ENCODE data around the gene MYO10. TPM values are rescaled to one million over a fixed set of nuclear protein-coding genes. Genes with fewer than 3 reads are reported as not detected.

Gene MYO10
- polyA plus RNA-seq, 4 donors, result 28.8 to 46.4 (median 40.1) TPM

DNA sequence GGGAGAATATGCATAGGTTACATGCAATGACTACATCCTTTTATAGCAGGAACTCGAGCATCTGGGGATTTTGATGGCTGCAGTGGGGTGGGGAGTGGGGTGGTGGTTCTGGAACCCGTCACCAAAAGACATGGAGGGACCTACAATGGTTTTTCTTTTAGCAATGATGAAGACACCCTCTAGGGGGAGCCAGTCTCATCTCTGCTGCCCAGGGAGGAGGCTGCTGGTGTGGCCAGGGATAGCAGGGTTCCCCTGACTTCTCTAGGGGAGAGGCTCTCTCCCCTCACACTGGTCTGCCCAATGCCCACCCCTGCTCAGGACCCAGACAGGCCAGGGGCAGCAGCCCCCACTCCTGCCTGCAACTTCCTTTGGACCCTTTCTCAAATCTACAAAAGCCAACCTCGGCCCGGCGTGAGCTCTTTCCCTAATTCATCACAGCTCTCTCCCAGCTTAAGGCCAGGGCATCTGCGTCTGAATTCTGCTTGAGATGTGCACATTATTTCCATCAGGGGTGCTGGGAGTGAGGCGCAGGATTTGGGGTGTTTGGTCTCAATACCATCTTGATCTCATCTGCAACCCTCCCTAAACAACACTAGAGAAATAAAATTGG, 245.7 kb downstream of the MYO10 start:
- no peak for DNase-seq (ENCODE audit: low read depth in 4 of 4, low spot score in 3 of 4)

DNA sequence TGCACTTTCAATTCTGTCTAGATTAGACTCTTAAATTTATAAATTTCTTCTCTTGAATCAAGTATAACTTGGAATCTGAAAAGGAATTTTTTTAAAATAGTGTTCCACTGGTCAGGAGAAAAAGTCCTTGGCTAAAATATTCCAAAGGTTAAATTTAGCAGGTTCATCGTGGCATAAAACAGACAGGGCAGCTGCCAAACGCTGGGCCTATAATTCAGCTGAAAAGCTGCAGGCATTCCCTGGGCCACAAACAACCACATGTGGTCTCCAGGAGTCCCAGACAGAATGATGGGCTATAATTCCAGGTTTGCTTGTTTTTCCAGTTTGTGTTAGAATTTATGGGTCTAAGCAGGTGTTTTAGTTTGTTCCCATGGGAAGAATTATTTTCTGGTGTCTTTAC, 248.2 kb downstream of the MYO10 start:
- no peak for DNase-seq (ENCODE audit: low read depth in 4 of 4, low spot score in 3 of 4)

DNA sequence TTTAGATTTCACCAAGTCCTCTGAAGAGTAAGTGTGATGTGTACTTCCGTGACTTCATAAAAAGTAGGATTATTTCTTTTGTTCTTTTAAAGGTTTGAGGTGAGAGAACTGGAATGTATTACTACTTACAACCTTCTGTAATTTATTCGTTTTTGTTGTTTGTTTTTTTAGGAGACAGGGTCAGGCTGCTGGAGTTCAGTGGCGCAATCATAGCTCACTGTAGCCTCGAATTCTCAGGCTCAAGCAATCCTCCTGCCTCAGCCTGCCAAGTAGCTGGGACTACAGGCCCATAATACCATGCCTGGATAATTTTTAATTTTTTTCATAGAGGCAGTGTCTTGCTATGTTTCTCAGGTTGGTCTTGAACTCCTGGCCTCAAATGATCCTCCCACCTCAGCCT, 251.0 kb downstream of the MYO10 start:
- DNase-seq (ENCODE audit: low read depth in 4 of 4, low spot score in 3 of 4), result no peak

DNA sequence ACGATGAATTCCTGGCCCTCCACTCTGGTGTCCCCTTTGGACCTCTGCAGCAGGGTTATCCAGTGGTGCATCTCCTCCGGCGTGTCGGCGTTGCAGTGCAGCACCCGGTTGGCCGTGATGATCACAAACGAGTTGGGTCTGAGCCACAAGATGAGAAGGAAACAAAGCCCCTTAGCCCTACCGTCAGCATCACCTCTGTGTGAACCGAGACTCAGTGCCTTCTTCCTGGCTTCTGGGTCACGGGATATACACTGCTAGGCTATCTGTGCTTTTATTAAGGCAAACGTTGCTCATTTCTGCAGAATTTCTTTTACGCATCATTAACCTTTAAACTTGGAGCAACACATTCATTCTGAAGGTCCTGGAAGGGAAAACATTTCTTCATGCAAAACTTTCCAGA, 254.2 kb downstream of the MYO10 start:
- DNase-seq (ENCODE audit: low read depth in 4 of 4, low spot score in 3 of 4), result no peak

DNA sequence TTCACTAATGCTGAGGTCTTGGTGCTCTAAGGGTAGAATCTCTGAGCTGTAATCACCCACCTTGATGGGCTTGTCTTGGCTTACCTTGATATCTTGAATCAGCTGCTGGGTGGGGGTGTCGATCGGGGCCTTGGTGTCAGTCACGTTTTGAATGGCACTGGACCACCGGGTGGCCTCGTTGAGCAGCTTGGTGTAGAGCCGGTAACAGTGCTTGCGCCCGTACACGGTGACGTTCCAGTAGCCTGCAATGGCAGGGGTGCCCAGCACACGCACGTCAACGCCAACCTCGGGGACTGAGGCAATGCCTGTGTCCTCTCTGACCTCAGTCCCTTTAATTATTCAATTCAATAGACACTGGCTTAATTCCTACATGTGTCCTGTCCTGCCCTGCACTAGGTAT, 256.2 kb downstream of the MYO10 start:
- no peak for DNase-seq (ENCODE audit: low read depth in 4 of 4, low spot score in 3 of 4)

DNA sequence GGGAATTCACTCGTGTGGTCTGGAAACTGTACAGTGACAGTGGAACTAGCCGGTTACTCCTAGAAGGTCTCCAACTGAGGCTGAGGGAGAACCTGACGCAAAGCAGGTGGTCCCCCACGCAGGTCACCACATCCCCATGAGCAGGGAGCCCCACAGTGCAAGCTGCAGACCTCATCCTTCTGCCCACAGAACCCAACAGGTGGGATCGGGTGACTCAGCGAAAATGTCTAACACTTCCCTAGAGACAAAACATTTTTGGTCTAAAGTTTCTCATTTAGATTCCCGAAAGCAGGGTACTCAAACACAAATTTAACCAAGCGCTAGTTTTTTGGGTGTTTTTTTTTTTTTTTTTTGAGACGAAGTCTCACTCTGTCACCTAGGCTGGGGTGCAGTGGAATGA, 256.9 kb downstream of the MYO10 start:
- DNase-seq (ENCODE audit: low read depth in 4 of 4, low spot score in 3 of 4), result no peak

DNA sequence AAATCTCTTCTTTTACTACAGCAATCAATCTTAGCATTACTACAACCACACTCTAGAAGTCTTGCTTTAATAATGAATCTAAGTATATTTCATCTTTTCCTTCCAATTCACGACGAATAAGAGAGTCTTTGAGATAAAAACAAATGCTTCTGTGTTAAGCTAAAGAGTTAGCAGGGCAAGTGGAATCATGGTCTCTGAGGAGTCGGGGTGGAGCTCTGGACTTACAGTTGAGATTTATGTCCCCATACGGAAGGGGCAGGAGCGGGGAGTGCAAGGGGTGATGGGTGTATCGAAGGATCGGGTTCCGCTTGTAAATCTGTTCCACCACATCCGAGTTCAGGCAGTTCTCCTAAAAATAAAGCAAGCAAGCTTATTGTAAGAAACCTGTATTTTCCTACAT, 260.3 kb downstream of the MYO10 start:
- DNase-seq (ENCODE audit: low read depth in 4 of 4, low spot score in 3 of 4), result no peak

DNA sequence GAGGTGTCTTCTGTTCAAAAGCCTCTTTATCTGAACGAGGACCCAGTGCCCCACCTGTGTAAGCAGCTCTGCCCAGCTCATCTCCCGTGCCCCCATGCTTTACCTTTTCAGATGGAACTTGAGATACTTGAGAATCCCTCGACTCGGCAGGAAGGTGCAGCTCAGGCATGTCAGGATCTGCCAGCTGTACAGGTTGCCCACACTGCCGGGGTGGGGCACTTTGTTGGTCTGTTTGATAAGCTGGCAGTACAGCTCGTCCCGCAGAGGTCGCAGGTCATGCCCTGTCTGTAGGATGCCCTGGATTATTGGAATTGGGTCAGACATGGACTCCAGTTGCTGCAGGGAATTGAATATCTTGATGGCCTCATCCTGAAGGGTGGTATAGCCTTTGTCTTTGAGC, 261.3 kb downstream of the MYO10 start:
- DNase-seq (ENCODE audit: low read depth in 4 of 4, low spot score in 3 of 4), result no peak

DNA sequence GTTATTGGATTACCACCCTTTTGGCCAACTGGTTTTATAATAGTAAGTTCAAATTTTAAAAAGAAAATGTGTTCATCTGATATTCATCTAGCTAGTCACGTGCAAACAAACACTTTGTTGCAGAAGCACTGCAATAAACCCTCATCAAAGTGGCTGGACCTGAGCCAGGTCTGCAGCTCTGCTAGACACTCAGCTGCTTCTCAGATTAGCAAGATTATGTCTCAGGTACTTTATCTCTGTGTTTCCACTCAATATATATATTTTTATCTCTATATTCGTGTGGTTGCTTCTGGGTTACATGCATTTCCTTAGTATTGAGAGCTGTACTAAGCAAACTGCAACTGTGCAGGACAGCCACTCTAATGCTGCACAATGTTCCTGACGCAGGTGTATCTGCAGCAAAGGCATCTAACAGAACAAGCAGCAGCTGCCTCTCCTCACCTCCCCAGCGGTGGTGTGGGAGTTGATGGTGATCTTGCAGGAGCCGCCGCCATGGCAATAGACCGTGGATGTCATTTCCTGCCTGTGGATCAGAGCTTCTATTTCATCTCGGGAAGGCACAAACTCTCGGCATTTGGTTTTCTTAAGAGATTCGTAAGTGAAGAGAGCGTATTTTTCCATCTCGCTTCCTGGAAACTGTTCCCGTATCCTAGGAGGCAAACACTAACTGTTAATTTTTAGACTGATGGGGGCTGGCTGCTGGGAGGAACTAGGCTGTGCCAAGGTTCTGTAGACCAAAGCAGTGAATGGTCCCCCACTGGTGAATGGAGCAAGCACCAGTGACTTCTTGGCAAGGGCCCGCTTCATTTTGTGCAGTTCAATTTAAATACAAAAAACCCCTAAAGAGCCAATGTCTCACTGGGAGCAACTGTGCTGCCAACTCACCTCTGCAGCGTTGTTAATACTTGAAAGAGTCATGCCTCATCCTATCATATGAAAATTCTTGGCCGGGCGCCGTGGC, 262.6 kb downstream of the MYO10 start:
- no peak for DNase-seq (ENCODE audit: low read depth in 4 of 4, low spot score in 3 of 4)

DNA sequence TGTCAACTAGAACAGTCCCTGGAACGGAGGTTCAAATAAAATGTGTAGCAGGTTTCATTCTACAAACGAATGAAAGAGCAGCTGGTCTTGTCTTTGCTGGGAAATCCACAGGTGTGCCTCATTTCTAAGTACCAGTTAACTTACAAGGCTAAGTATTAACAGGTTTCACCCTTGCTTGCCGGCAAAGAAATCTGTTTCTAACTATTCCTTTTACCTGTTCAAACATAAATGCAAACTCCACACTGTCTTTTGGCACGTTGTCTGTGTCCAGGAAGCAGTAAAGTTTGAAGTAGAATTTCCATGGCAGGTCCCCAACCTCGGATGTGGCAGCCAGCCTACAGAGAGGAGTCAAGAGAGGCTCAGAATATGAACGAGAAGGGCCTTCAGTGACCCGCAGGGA, 264.9 kb downstream of the MYO10 start:
- DNase-seq (ENCODE audit: low read depth in 4 of 4, low spot score in 3 of 4), result no peak

DNA sequence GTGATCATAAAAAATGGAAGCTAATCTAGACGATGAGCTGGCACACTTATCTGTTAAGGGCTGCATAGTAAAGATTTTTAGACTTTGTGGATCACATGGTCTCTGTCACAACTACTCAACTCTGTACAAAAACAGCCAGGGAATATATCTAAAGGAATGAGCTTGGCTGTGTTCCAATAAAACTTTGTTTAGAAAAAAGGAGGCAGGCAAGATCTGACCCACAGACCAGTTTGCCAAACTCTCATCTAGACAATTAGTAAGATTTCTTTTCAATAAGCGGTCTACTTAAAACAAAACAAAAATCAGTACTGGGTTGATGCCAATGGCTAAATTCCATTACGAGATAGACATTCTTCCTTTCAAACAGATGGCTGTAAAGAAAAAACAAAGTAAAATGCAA, 266.3 kb downstream of the MYO10 start:
- no peak for DNase-seq (ENCODE audit: low read depth in 4 of 4, low spot score in 3 of 4)

DNA sequence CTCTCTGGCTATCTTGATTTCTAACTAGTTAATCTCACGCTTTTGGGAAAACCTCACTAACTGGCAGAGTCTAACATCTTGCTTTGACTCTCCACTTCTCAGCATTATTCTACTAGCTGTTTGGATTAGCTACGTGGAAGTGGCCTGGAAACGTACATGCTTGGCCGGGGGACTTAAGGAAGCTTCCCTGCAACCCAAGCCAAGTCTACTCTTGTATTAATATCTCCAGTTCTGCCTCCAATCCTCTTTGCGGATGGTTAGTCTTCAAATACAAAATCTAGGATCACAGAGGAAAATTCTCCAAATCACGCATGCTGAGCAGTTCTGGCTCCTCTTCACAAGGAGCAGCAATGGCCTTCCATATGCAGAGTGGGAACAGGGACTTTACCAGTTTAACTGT, 267.5 kb downstream of the MYO10 start:
- DNase-seq (ENCODE audit: low read depth in 4 of 4, low spot score in 3 of 4), result no peak

DNA sequence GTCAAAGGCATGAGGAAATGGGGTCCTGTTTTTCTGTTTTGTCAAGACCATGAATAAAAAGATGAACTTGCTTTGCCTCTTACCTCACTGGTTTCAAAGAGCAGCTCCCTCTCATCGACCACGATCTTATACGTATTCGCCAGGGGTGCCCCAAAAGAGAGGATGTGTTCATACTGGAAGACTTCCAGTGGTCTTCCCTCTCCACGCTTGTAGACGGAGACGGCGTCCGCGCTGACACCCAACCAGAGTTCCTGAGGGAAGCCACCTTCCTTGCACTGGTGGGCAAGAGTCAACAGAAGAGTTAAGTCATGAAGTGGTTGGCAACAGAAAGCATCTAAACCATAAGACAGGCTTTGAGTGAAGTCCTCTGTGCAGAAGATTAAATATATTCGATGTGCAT, 267.9 kb downstream of the MYO10 start:
- no peak for DNase-seq (ENCODE audit: low read depth in 4 of 4, low spot score in 3 of 4)

DNA sequence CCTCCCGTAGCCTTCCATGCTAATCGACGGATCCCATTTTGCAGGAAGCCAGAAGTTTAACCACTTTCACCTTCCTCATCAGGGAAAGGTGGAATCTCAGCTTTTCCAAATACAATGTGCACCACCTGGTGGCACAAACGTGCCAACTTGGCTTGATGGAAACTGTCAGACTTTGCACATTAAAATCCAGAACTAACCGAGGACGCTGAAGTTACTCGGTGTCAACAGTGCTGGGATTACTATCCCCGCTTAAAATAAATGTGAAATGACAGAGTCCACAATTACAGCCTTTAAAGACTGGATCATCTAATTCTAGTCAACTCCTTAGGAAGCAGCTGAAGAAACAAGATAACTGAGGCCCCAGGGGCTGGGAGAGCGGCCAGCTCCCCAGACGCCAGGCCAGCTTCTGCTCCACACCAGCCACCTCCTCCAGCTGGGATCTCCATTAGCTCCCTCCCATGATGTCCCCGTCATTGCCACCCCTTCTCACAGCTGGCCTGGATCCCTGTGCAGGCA, 269.1 kb downstream of the MYO10 start:
- DNase-seq (ENCODE audit: low read depth in 4 of 4, low spot score in 3 of 4), result peak in 1 of 4 donors; percentile 56

DNA sequence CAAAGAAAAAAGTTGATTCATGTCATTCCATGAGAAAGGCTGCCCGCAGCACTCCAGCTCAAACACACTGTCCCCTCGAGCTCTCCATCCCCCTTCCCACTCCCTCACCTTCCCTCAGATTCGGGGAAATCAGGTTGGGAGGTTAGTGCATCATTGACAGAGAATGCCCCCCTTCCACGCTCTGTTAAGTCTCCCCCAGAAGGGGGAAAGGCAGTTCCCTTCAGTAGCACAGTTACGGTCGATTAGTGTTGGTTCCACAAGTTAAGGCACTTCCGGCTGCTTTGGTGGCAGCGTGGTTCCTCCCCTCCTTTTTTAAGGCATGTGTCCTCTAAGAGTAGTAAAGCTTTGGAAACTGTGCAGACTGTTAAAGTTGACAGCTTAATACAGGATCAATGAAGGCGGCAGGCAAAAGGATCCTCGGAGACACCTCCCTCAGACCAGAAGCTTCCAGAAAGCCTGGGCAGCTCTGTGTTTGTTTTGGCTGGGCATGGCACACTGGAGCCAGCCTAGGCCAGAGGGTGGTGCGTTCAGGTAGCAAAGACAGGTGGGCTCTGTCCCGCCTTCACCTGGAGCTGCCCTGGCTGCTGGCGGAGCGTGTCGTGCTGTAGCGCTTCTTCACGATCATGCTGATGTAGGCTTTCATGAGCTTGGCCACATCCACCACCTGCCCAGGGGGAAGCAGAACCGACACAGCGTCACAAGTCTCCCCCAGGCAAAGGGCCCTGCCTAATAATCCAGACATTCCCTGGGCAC, 269.8 kb downstream of the MYO10 start:
- DNase-seq (ENCODE audit: low read depth in 4 of 4, low spot score in 3 of 4), result no peak

DNA sequence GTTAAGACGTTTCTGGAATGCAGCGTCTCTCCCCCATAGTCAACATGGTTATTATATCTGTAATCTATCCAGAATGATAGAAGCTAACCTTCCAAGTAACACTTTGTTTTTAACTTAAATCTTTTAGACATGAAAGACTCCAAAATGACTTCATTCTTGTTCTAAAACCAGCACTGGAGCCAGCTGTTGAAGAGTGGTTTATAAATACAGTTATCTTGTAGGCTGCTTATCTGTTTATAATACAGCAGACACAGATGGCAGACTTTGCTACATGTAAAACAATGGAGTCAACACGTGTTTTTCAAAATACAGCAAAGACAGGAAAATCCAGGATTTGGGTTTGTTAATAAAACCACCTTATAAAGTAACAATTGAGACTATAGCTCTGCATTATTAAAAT, 270.5 kb downstream of the MYO10 start:
- DNase-seq (ENCODE audit: low read depth in 4 of 4, low spot score in 3 of 4), result no peak

DNA sequence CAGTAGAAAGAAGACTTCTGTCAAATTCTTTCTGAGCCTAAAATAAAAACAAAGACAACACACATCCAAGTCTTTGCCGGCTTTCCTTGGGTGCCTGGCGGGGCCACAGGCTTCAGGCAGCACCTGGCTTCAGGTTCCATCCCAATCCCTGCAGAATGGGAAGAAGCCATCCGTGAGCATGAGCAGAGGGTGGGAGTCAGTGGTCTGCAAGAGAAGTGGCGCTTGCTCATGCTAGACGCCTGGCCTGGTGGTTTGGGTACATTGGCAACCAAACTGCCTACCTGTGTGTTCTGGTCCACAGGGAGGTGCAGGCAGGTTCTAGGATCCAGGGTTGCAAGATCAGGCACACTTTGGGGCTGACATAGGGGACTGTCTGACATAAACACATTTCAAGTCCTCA, 271.7 kb downstream of the MYO10 start:
- no peak for DNase-seq (ENCODE audit: low read depth in 4 of 4, low spot score in 3 of 4)

DNA sequence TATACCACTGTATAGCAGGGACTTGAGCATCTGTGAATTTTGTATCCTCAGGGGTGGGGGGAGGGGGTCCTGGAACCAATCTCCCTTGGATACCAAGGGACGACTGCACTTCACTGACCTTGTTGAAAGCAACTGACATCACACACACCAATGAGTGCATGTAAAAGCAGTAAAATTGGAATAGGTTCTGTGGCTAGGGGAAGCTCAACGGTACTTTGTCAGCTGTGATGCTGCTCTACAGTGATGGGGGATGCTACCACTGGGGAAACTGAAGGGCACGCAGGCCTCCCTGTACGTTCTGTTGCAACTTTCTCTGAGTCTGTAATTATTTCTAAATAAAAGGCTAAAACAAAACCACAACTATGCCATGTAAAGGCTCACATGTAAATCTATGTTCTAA, 272.2 kb downstream of the MYO10 start:
- DNase-seq (ENCODE audit: low read depth in 4 of 4, low spot score in 3 of 4), result no peak

DNA sequence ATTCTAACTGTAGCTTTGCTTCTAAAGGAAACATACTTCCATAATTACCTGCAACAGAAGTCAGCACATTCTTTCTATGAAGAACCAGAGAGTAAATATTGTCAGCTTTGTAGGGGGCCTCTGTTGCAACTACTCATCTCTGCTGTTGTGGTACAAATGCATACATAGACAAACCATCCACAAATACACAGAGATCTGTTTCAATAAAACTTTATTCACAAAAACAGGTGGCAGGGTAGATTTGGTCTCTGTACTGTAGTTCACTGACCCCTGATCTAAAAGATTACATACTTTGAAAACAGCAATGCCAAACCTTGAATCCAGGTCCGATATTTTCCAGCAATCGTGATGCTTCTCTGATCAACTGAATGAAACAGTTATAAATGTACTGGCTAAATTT, 274.4 kb downstream of the MYO10 start:
- DNase-seq (ENCODE audit: low read depth in 4 of 4, low spot score in 3 of 4), result no peak

DNA sequence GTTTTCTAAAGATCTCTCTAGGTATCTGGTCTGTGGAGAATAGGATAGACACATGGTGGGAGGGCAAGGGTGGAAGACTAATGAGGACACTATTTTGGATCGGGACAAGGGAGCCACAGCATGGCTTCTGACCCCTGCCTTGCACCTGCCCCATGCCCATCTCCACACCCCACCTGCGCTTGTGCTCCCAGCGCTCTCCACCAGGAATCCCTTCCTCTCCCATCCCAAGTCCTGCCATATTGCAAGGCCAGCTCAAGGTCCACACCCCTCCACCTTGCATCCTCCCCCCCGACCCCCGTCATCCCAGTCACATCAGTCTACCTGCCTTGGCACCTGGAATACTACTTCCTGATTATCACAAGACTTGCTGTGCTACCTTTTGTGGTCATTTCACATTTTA, 275.1 kb downstream of the MYO10 start:
- no peak for DNase-seq (ENCODE audit: low read depth in 4 of 4, low spot score in 3 of 4)

DNA sequence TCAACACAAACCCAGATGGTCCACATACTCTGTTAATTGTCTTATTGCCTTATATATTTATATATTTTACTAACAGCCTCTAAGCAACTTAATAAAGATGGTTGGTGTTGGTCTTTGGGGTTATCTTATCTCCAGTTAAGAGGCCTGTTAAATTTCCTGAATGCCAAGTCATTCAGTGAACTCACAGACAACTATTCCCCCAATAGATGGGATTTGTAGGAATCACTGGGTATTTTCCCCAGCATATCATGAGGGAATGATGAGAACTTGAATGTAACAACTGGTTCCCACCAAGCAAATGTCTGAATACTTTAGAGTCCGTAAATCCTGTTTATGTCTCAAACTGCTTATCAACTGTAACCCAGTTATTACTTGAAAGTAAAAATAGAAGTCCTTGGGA, 276.6 kb downstream of the MYO10 start:
- no peak for DNase-seq (ENCODE audit: low read depth in 4 of 4, low spot score in 3 of 4)

Data from left renal pelvis (tissue), 4 donors.